ENCODE measurements around the gene EP400.
"Not testable (repeated sequence)": the region's sequence is repeated elsewhere in the genome, so short reads cannot be mapped to it uniquely, and the experiment has no call there.

EP400 gene

GRCh38 chr12:131985510-131985875 lies 35.8 kb downstream of the EP400 start:
- DNase-seq = not testable (repeated sequence)

GRCh38 chr12:131986361-131986760 lies 36.6 kb downstream of the EP400 start:
- DNase-seq = no peak

GRCh38 chr12:131986910-131987309 lies 37.2 kb downstream of the EP400 start:
- no peak for DNase-seq

GRCh38 chr12:131987552-131987951 lies 37.8 kb downstream of the EP400 start:
- no peak for DNase-seq

- DNase-seq = peak in 2 of 58 donors; percentile 26 to 49
Observed at GRCh38 chr12:131988054-131988796, 38.5 kb downstream of the EP400 start.

GRCh38 chr12:131989021-131989420 lies 39.3 kb downstream of the EP400 start:
- DNase-seq = no peak

- no peak for DNase-seq
Observed at GRCh38 chr12:131990066-131990979, 40.6 kb downstream of the EP400 start.

- DNase-seq = no peak
Observed at GRCh38 chr12:131990980-131991305, 41.2 kb downstream of the EP400 start.

- DNase-seq = no peak
Observed at GRCh38 chr12:131991816-131992430, 42.2 kb downstream of the EP400 start.

GRCh38 chr12:131994589-131994988 lies 44.8 kb downstream of the EP400 start:
- no peak for DNase-seq

GRCh38 chr12:132000286-132000872 lies 50.6 kb downstream of the EP400 start:
- DNase-seq = no peak

GRCh38 chr12:132003846-132004245 lies 54.1 kb downstream of the EP400 start:
- DNase-seq = no peak

- DNase-seq = no peak
Observed at GRCh38 chr12:132004946-132005345, 55.2 kb downstream of the EP400 start.

- no peak for DNase-seq
Observed at GRCh38 chr12:132006056-132006680, 56.4 kb downstream of the EP400 start.

- no peak for DNase-seq
Observed at GRCh38 chr12:132007041-132007440, 57.3 kb downstream of the EP400 start.

- DNase-seq = no peak
Observed at GRCh38 chr12:132009336-132009859, 59.7 kb downstream of the EP400 start.

- no peak for DNase-seq
Observed at GRCh38 chr12:132012919-132013568, 63.3 kb downstream of the EP400 start.

- no peak for DNase-seq
Observed at GRCh38 chr12:132014092-132014914, 64.6 kb downstream of the EP400 start.

- no peak for DNase-seq
Observed at GRCh38 chr12:132014915-132015280, 65.2 kb downstream of the EP400 start.

All from anterior cingulate cortex (tissue), 58 donors.